OCI-LY7 (cell line): ENCODE results near the gene LYSMD2. TPM values are rescaled to one million over a fixed set of nuclear protein-coding genes. Genes with fewer than 3 reads are reported as not detected.
A peak's percentile ranks its signal among the peaks of the same experiment; 100 is the strongest.

Experiments
- BruUV-seq: library from RNA; stranded (reverse); fragments of 400-500 nt; replicated peaks from 2 replicates; lab custom pipeline; 2021; lab: Mats Ljungman, UMichigan
- CTCF ChIA-PET: fragments of 300-600 bp; sonication (Branson Sonifier 250); formaldehyde crosslinking; loops from one replicate; lab custom pipeline; 2022; ENCODE audit warnings: antibody characterized with exemption; ENCODE audit not compliant: unreplicated experiment; lab: Charles Lee
- POLR2A ChIA-PET: fragments of 300-600 bp; sonication (Branson Sonifier 250); formaldehyde crosslinking; loops from one replicate; lab custom pipeline; 2022; ENCODE audit warnings: antibody characterized with exemption; lab: Charles Lee
- DNase-seq: peaks from one replicate; pipeline ENCODE4 v3.0.0-alpha.2; 2015; ENCODE audit warnings: low spot score
- H2AFZ ChIP-seq: fragments of 200-600 bp; sonication (generic), shearing (Covaris generic); 2 replicates; pipeline ENCODE4 v1.6.1; 2014; ENCODE audit warnings: mild to moderate bottlenecking, antibody characterized with exemption, low read length, moderate library complexity
- H3K27ac ChIP-seq: fragments of 200-600 bp; sonication (generic); 2 replicates; pipeline ENCODE4 v1.5.1; 2014; ENCODE audit warnings: mixed run types, low read depth, mild to moderate bottlenecking, moderate library complexity, low read length, inconsistent platforms; ENCODE audit not compliant: poor library complexity, severe bottlenecking
- H3K36me3 ChIP-seq: fragments of 200-600 bp; sonication (generic); 2 replicates; pipeline ENCODE4 v1.6.1; 2014; ENCODE audit warnings: mild to moderate bottlenecking, antibody characterized with exemption, low read length, moderate library complexity, mixed read lengths; ENCODE audit not compliant: insufficient read depth
- H3K4me1 ChIP-seq: fragments of 200-600 bp; sonication (generic); 2 replicates; pipeline ENCODE4 v1.5.1; 2014; ENCODE audit warnings: mild to moderate bottlenecking, low read length; ENCODE audit not compliant: insufficient read depth, poor library complexity, severe bottlenecking
- H3K4me2 ChIP-seq: fragments of 200-600 bp; sonication (generic); 2 replicates; pipeline ENCODE4 v1.6.1; 2014; ENCODE audit warnings: mild to moderate bottlenecking, low read length
- H3K4me3 ChIP-seq: fragments of 200-600 bp; sonication (generic); 2 replicates; pipeline ENCODE4 v1.5.1; 2014; ENCODE audit warnings: mild to moderate bottlenecking, low read depth, low read length; ENCODE audit not compliant: poor library complexity, severe bottlenecking
- H3K79me2 ChIP-seq: fragments of 200-600 bp; sonication (generic); 2 replicates; pipeline ENCODE4 v1.6.1; 2016; ENCODE audit warnings: low read depth, mild to moderate bottlenecking, low read length, moderate library complexity, mixed read lengths; ENCODE audit not compliant: insufficient read depth
- H3K9me2 ChIP-seq: fragments of 200-600 bp; sonication (generic); 2 replicates; pipeline ENCODE4 v1.6.1; 2016; ENCODE audit warnings: mild to moderate bottlenecking, low read length, mixed read lengths; ENCODE audit not compliant: insufficient read depth
- H3K9me3 ChIP-seq: fragments of 200-600 bp; sonication (generic); 2 replicates; pipeline ENCODE4 v1.6.1; 2014; ENCODE audit warnings: mild to moderate bottlenecking, mixed run types, low read length, mixed read lengths
- H4K20me1 ChIP-seq: fragments of 200-600 bp; sonication (generic); 2 replicates; pipeline ENCODE4 v1.6.1; 2014; ENCODE audit warnings: mild to moderate bottlenecking, antibody characterized with exemption, low read length, moderate library complexity, mixed read lengths; ENCODE audit not compliant: insufficient read depth
- EZH2phosphoT487 ChIP-seq: fragments of 200-600 bp; sonication (generic); IDR thresholded peaks from 2 replicates; pipeline ENCODE4 v1.6.1; 2018; ENCODE audit warnings: low read depth, borderline replicate concordance, mild to moderate bottlenecking, mixed run types, antibody characterized with exemption, low read length, moderate library complexity, mixed read lengths
- intact Hi-C: fragments of 100-400 bp; cut with micrococcal nuclease; formaldehyde crosslinking; loops from one replicate; pipeline ENCODE4 v1.10.0; 2022; ENCODE audit not compliant: unreplicated experiment
- total RNA-seq, 2 experiments: library from RNA; depleted of rRNA in 1 of 2; stranded (reverse); fragments of >200 nt in 1 of 2; shearing (Covaris generic) in 1 of 2; gene quantifications; 2 replicates each; pipeline ENCODE4 v1.2.3, GENCODE V29; 2014 to 2022
- TF ChIP-seq, protein P1 (sequence below): fragments of 200-600 bp; sonication (generic); conservative IDR thresholded peaks from 2 replicates; pipeline ENCODE4 v1.5.1; 2014; ENCODE audit warnings: mild to moderate bottlenecking, antibody characterized with exemption, low read length, moderate library complexity, mixed read lengths

LYSMD2 gene
- total RNA-seq, 2 experiments from 2014 or later = 0.89 TPM; not detected in 1

DNA sequence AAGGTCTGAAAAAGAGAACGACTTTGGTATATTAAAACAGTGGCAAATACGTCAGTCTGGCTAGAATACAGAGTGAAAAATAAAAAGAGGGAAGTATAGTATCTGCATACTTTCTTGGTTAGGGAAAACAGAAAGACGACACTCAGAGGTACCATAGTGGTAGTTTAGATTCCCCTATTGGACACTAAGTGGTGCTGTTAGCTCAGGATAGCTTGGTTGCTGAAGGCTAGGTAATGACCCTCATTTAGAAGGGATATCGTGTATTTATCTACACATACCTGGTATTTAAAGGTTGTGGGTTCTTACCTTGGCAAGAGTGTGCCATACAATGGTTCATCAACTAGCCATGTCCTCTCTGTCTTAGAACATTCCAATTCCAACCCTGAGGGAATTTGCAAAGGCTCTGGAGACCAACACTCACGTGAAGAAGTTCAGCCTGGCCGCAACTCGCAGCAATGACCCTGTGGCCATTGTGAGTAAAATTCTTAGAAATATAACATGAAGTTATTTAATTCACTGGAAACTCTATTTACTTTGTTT is 45.0 kb upstream of the LYSMD2 start:
- Histone ChIP-seq H3K4me2 (no peak overlapping the region), H3K27ac (no peak overlapping the region), H3K4me3 (no peak overlapping the region), H3K4me1 (no peaks in the 10 kb centered on the region), H3K79me2 (no peaks in the 10 kb centered on the region), H3K9me2 (no peaks in the 10 kb centered on the region), H3K9me3 (no peaks in the 10 kb centered on the region), H2AFZ (no peak overlapping the region), H3K36me3 (no peaks in the 10 kb centered on the region), H4K20me1 (no peaks in the 10 kb centered on the region)
- BruUV-seq = no TSS peak
- peak; percentile 25 for DNase-seq
- intact Hi-C loops = no loop called here
- CTCF ChIA-PET = no interaction called here
- TF ChIP-seq, protein P1, sequence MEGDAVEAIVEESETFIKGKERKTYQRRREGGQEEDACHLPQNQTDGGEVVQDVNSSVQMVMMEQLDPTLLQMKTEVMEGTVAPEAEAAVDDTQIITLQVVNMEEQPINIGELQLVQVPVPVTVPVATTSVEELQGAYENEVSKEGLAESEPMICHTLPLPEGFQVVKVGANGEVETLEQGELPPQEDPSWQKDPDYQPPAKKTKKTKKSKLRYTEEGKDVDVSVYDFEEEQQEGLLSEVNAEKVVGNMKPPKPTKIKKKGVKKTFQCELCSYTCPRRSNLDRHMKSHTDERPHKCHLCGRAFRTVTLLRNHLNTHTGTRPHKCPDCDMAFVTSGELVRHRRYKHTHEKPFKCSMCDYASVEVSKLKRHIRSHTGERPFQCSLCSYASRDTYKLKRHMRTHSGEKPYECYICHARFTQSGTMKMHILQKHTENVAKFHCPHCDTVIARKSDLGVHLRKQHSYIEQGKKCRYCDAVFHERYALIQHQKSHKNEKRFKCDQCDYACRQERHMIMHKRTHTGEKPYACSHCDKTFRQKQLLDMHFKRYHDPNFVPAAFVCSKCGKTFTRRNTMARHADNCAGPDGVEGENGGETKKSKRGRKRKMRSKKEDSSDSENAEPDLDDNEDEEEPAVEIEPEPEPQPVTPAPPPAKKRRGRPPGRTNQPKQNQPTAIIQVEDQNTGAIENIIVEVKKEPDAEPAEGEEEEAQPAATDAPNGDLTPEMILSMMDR = peak; percentile 75
- TF ChIP-seq EZH2phosphoT487 = no peak
- POLR2A ChIA-PET = interaction anchor here (0.7 kb wide), 1 partner anchor 12 kb away, joined by 3 read pairs; no protein-coding TSS in a partner anchor

DNA sequence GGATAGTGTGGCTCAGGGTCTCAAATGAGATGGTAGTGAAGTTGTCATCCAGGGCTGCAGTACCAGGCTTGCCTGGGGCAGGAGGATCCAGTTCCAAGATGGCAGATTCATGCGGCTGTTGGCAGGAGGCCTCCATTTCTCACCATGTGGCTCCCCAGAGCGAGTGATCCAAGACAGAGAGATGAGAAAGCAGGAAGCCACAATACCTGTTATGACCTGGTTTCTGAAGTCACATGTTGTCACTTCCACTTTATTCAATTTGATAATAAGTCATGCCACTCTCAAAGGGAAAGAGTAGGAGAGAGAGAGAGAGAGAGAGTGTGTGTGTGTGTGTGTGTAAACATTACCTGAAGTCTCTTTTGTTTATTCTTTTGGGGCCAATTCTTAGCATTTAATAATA is 44.1 kb upstream of the LYSMD2 start:
- DNase-seq = no peak
- H3K4me2 ChIP-seq = no peak overlapping the region
- ChIA-PET POLR2A (no interaction called here), CTCF (no interaction called here)
- no peak for TF ChIP-seq EZH2phosphoT487
- TF ChIP-seq, protein P1 = no peak
- H3K27ac ChIP-seq = no peak overlapping the region
- no peaks in the 10 kb centered on the region for H3K4me1 ChIP-seq
- H3K9me2 ChIP-seq = no peaks in the 10 kb centered on the region
- intact Hi-C loops = no loop called here
- BruUV-seq = no TSS peak
- H3K9me3 ChIP-seq = no peaks in the 10 kb centered on the region
- H3K36me3 ChIP-seq = no peaks in the 10 kb centered on the region
- H2AFZ ChIP-seq = no peak overlapping the region
- no peak overlapping the region for H3K4me3 ChIP-seq
- H4K20me1 ChIP-seq = no peaks in the 10 kb centered on the region
- no peaks in the 10 kb centered on the region for H3K79me2 ChIP-seq

DNA sequence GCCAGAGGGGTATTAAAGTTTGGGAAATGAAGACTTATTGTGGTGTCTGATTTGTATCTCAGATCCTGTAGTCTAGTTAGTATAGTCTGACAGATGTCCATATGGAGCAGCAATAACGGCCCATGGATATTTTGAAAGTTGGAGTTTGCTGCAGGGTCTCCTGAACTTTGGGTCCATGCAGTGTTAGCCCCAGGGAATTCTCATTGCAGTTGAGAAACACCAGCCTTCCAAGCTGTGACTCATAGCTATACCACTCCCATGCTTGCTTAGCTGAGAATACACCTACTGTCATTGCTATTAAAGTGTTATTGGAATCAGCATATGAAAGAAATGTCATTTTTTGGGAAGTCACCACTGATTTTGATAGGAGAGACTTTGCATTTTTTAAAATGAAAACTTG is 43.2 kb upstream of the LYSMD2 start:
- Histone ChIP-seq H3K9me3 (no peaks in the 10 kb centered on the region), H3K4me2 (no peak overlapping the region), H3K4me3 (no peak overlapping the region), H3K9me2 (no peaks in the 10 kb centered on the region), H3K4me1 (no peaks in the 10 kb centered on the region), H4K20me1 (no peaks in the 10 kb centered on the region), H3K27ac (no peak overlapping the region), H2AFZ (no peak overlapping the region), H3K79me2 (no peaks in the 10 kb centered on the region), H3K36me3 (no peaks in the 10 kb centered on the region)
- intact Hi-C loops = no loop called here
- ChIA-PET POLR2A (no interaction called here), CTCF (no interaction called here)
- DNase-seq = no peak
- no TSS peak for BruUV-seq
- TF ChIP-seq, protein P1 = no peak
- TF ChIP-seq EZH2phosphoT487 = no peak
